GM23338 (cell line): ENCODE results near the gene ATXN7L3. TPM values are rescaled to one million over a fixed set of nuclear protein-coding genes. Genes with fewer than 3 reads are reported as not detected.
A peak's percentile ranks its signal among the peaks of the same experiment; 100 is the strongest.

Source experiments
- ATAC-seq: fragments of 200-7000 bp; cut with Tn5 transposase; 3 replicates; pipeline ENCODE4 v1.9.1; 2020
- DNase-seq: peaks from one replicate; pipeline ENCODE4 v3.0.0-alpha.2; 2015; ENCODE audit warnings: low spot score
- H2AFZ ChIP-seq: fragments of 200-600 bp; sonication (generic); 2 replicates; pipeline ENCODE4 v1.8.0; 2016; ENCODE audit warnings: antibody characterized with exemption, mild to moderate bottlenecking, moderate library complexity
- H3F3A ChIP-seq: fragments of 200-600 bp; sonication (generic); replicated peaks from 2 replicates; pipeline ENCODE4 v1.8.0; 2017; ENCODE audit warnings: antibody characterized with exemption, mixed run types, low read depth
- H3K27ac ChIP-seq: fragments of 200-600 bp; sonication (generic); 2 replicates; pipeline ENCODE4 v1.6.1; 2016; ENCODE audit warnings: low read depth
- H3K27me3 ChIP-seq: fragments of 200-600 bp; sonication (generic); 2 replicates; pipeline ENCODE4 v1.8.0; 2016; ENCODE audit warnings: mild to moderate bottlenecking, mixed run types, moderate library complexity; ENCODE audit not compliant: insufficient read depth
- H3K36me3 ChIP-seq: fragments of 200-600 bp; sonication (generic); 2 replicates; pipeline ENCODE4 v1.8.0; 2016; ENCODE audit warnings: mild to moderate bottlenecking; ENCODE audit not compliant: insufficient read depth
- H3K4me1 ChIP-seq: fragments of 200-600 bp; sonication (generic); 2 replicates; pipeline ENCODE4 v1.8.0; 2016; ENCODE audit warnings: mild to moderate bottlenecking, moderate library complexity; ENCODE audit not compliant: insufficient read depth
- H3K4me2 ChIP-seq: fragments of 200-600 bp; sonication (generic); 2 replicates; pipeline ENCODE4 v1.7.1; 2017; ENCODE audit warnings: mixed run types
- H3K4me3 ChIP-seq: fragments of 200-600 bp; sonication (generic); 2 replicates; pipeline ENCODE4 v1.6.1; 2016; ENCODE audit warnings: mixed run types
- H3K79me2 ChIP-seq: fragments of 200-600 bp; sonication (generic); replicated peaks from 2 replicates; pipeline ENCODE4 v1.8.0; 2017; ENCODE audit warnings: mild to moderate bottlenecking; ENCODE audit not compliant: insufficient read depth
- H3K9me2 ChIP-seq: fragments of 200-600 bp; sonication (generic); 2 replicates; pipeline ENCODE4 v1.8.0; 2017; ENCODE audit not compliant: insufficient read depth
- H4K20me1 ChIP-seq: fragments of 200-600 bp; sonication (generic); replicated peaks from 2 replicates; pipeline ENCODE4 v1.8.0; 2017; ENCODE audit warnings: mild to moderate bottlenecking; ENCODE audit not compliant: insufficient read depth
- H3K27ac Mint-ChIP-seq: 2 replicates; pipeline ENCODE4 v1.8.0; 2020; ENCODE audit warnings: inconsistent platforms, mild to moderate bottlenecking, moderate library complexity, mixed read lengths
- H3K27me3 Mint-ChIP-seq: 3 replicates; pipeline ENCODE4 v1.8.0; 2022; ENCODE audit warnings: low read depth, mild to moderate bottlenecking, moderate library complexity, mixed read lengths, inconsistent platforms; ENCODE audit not compliant: insufficient read depth, poor library complexity
- H3K36me3 Mint-ChIP-seq: 3 replicates; pipeline ENCODE4 v1.8.0; 2021; ENCODE audit warnings: low read depth, mild to moderate bottlenecking, inconsistent platforms, moderate library complexity, mixed read lengths
- H3K4me1 Mint-ChIP-seq: 3 replicates; pipeline ENCODE4 v1.8.0; 2020; ENCODE audit warnings: mild to moderate bottlenecking, inconsistent platforms, mixed read lengths
- H3K4me3 Mint-ChIP-seq: 3 replicates; pipeline ENCODE4 v1.8.0; 2021; ENCODE audit warnings: moderate library complexity, mild to moderate bottlenecking, inconsistent platforms, mixed read lengths
- H3K9me3 Mint-ChIP-seq: 3 replicates; pipeline ENCODE4 v1.8.0; 2020; ENCODE audit warnings: moderate library complexity, mild to moderate bottlenecking, inconsistent platforms, mixed read lengths
- CREB1 ChIP-seq: fragments of 250-450 bp; sonication (Bioruptor Pico); IDR thresholded peaks from 2 replicates; pipeline ENCODE4 v1.5.0; 2020; ENCODE audit warnings: low read depth, mild to moderate bottlenecking, moderate library complexity
- CTCF ChIP-seq, 2 experiments: fragments of 200-600 bp in 1 of 2; sonication (generic) in 1 of 2; conservative IDR thresholded peaks; 2 replicates each; pipeline versions ENCODE4 v1.5.1 to v1.6.1; 2016 to 2017; ENCODE audit warnings: antibody characterized with exemption in 2 of 2, low read depth in 2 of 2, mild to moderate bottlenecking in 2 of 2, moderate library complexity in 1 of 2
- EZH2phosphoT487 ChIP-seq: fragments of 200-600 bp; sonication (generic); IDR thresholded peaks from one replicate; pipeline ENCODE4 v1.8.1; 2018; ENCODE audit warnings: antibody characterized with exemption; ENCODE audit not compliant: unreplicated experiment
- JUNB ChIP-seq: IDR thresholded peaks from one replicate; pipeline ENCODE4 v1.6.1; 2016; ENCODE audit warnings: antibody characterized with exemption; ENCODE audit not compliant: unreplicated experiment
- POLR2AphosphoS5 ChIP-seq: IDR thresholded peaks from 2 replicates; pipeline ENCODE4 v1.6.1; 2016; ENCODE audit warnings: antibody characterized with exemption, low read depth
- REST ChIP-seq: IDR thresholded peaks from one replicate; pipeline ENCODE4 v1.6.1; 2018; ENCODE audit warnings: antibody characterized with exemption; ENCODE audit not compliant: unreplicated experiment
- STAT1 ChIP-seq: IDR thresholded peaks from one replicate; pipeline ENCODE4 v1.6.1; 2016; ENCODE audit warnings: antibody characterized with exemption; ENCODE audit not compliant: unreplicated experiment
- ZNF462 ChIP-seq: fragments of 250-450 bp; sonication (Bioruptor Pico); IDR thresholded peaks from 2 replicates; pipeline ENCODE4 v1.5.0; 2020; ENCODE audit warnings: mild to moderate bottlenecking, moderate library complexity
- polyA plus RNA-seq: library from polyadenylated mRNA; unstranded; fragments of >200 nt; fragmentation: Nextera tagmentation; extraction: Ambion mirVana; gene quantifications from 2 replicates; pipeline ENCODE4 v1.2.1, GENCODE V29; 2016
- total RNA-seq: library from RNA; depleted of rRNA; stranded (reverse); fragments of >200 nt; shearing (Covaris generic); gene quantifications from 2 replicates; pipeline ENCODE4 v1.2.3, GENCODE V29; 2014

Gene ATXN7L3
- total and polyA plus RNA-seq, 2 experiments from 2014 or later, result 20.6 to 95.0 TPM

- TF ChIP-seq POLR2AphosphoS5 (peak; percentile 37; the same call in 1 of the 2 replicates), CREB1 (CRISPR knock-in tag) (no peak)
- Histone ChIP-seq H3K4me1 (peaks cover 13% of the 10 kb centered on the region), H3K36me3 (peaks cover 9% of the 10 kb centered on the region), H3K27ac (peak within 1 kb of the TSS; percentile 90), H2AFZ (no peak within 1 kb of the TSS), H3K79me2 (peaks cover 29% of the 10 kb centered on the region), H4K20me1 (no peaks in the 10 kb centered on the region; the same call in none of the 2 replicates), H3K4me3 (peak within 1 kb of the TSS; percentile 96), H3K4me2 (peak within 1 kb of the TSS; percentile 97), H3K27me3 (peaks cover 11% of the 10 kb centered on the region; the same call in 1 of the 2 replicates), H3F3A (peaks cover 22% of the 10 kb centered on the region), H3K9me2 (no peaks in the 10 kb centered on the region)
- H3K9me3 Mint-ChIP-seq, result no peaks in the 10 kb centered on the region
- H3K27me3 Mint-ChIP-seq, result peaks cover 17% of the 10 kb centered on the region
- peak within 1 kb of the TSS; percentile 97 for H3K27ac Mint-ChIP-seq
- ATAC-seq (peak; percentile 3; the same call in 2 of the 3 replicates), DNase-seq (peak; percentile 75)
- H3K36me3 Mint-ChIP-seq, result peaks cover 32% of the 10 kb centered on the region
- H3K4me1 Mint-ChIP-seq, result peaks cover 21% of the 10 kb centered on the region
- peak within 1 kb of the TSS; percentile 76 for H3K4me3 Mint-ChIP-seq
Observed at GRCh38 chr17:44219616-44220212, 20.0 kb upstream of the ATXN7L3 start, which contains the start of gene UBTF. UBTF (minus strand) TSS chr17:44219675; CDS start chr17:44218229, 1,446 bp downstream.

- Histone ChIP-seq H3K9me2 (no peaks in the 10 kb centered on the region), H3K36me3 (peaks cover 15% of the 10 kb centered on the region), H3K4me3 (peak overlapping the region; percentile 96), H3K27ac (no peak overlapping the region), H4K20me1 (no peaks in the 10 kb centered on the region; the same call in none of the 2 replicates), H3K27me3 (peaks cover 11% of the 10 kb centered on the region; the same call in 1 of the 2 replicates), H3F3A (peaks cover 22% of the 10 kb centered on the region), H3K4me1 (peaks cover 13% of the 10 kb centered on the region), H3K4me2 (peak overlapping the region; percentile 97), H2AFZ (no peak overlapping the region), H3K79me2 (peaks cover 29% of the 10 kb centered on the region)
- Mint-ChIP-seq H3K4me3 (peak overlapping the region; percentile 32; the same call in 2 of the 3 replicates), H3K36me3 (peaks cover 38% of the 10 kb centered on the region), H3K9me3 (no peaks in the 10 kb centered on the region), H3K4me1 (peaks cover 21% of the 10 kb centered on the region), H3K27me3 (peaks cover 15% of the 10 kb centered on the region), H3K27ac (no peak overlapping the region)
- peak; percentile 80 for DNase-seq
- ATAC-seq, result peak; percentile 4
- TF ChIP-seq JUNB (no peak), POLR2AphosphoS5 (no peak), EZH2phosphoT487 (no peak), CREB1 (CRISPR knock-in tag) (no peak), CTCF (conservative IDR thresholded peaks at IDR 0.05; ENCODE audit: low read depth in 2 of 2) (no peak), STAT1 (no peak), ZNF462 (CRISPR knock-in tag) (no peak), REST (no peak)
Observed at GRCh38 chr17:44219108-44219615, 19.5 kb upstream of the ATXN7L3 start.
